Mesothelial cell of epicardium (in vitro differentiated cells): ENCODE results near the gene JUND. TPM values are rescaled to one million over a fixed set of nuclear protein-coding genes. Genes with fewer than 3 reads are reported as not detected.
A peak's percentile ranks its signal among the peaks of the same experiment; 100 is the strongest.

Experiments used
- DNase-seq, 2 experiments: peaks; one replicate each; pipeline ENCODE4 v3.0.0; 2021; ENCODE audit warnings: low spot score in 2 of 2; ENCODE audit not compliant: unreplicated experiment in 2 of 2
- H3K27ac Mint-ChIP-seq: 2 replicates; pipeline ENCODE4 v1.8.0; 2021; ENCODE audit warnings: mixed read lengths
- H3K27me3 Mint-ChIP-seq: 2 replicates; pipeline ENCODE4 v1.8.0; 2021; ENCODE audit warnings: low read depth, mixed read lengths
- H3K36me3 Mint-ChIP-seq: 2 replicates; pipeline ENCODE4 v1.8.0; 2021; ENCODE audit warnings: mixed read lengths
- H3K4me1 Mint-ChIP-seq: 2 replicates; pipeline ENCODE4 v1.8.0; 2021; ENCODE audit warnings: mixed read lengths
- H3K4me3 Mint-ChIP-seq: 2 replicates; pipeline ENCODE4 v1.8.0; 2021; ENCODE audit warnings: mild to moderate bottlenecking, moderate library complexity, mixed read lengths
- H3K9me3 Mint-ChIP-seq: 2 replicates; pipeline ENCODE4 v1.8.0; 2021; ENCODE audit warnings: mixed read lengths
- CTCF ChIP-seq: fragments of 200-600 bp; sonication (generic); IDR thresholded peaks from one replicate; pipeline ENCODE4 v1.5.0; 2021; ENCODE audit warnings: antibody characterized with exemption; ENCODE audit not compliant: unreplicated experiment
- microRNA-seq: library from miRNA; unstranded; fragments of <30 nt; microRNA quantifications from one replicate; pipeline ENCODE4 v1.2.0, GENCODE V29; 2021; ENCODE audit warnings: inconsistent platforms, mixed read lengths
- total RNA-seq: library from RNA; stranded (reverse); gene quantifications from 3 replicates; pipeline ENCODE4 v1.2.1, GENCODE V29; 2021

Gene JUND
- total RNA-seq, 1 donor from 2014 or later: 276 TPM

GRCh38 chr19:18231775-18232174 is 49.6 kb downstream of the JUND start:
- Mint-ChIP-seq H3K36me3 (no peaks in the 10 kb centered on the region), H3K4me1 (peaks cover 7% of the 10 kb centered on the region), H3K27me3 (peaks cover 71% of the 10 kb centered on the region), H3K4me3 (no peak overlapping the region), H3K9me3 (peaks cover 6% of the 10 kb centered on the region), H3K27ac (no peak overlapping the region)
- DNase-seq: no peak
- no peak for TF ChIP-seq CTCF

GRCh38 chr19:18230941-18231734 is 50.3 kb downstream of the JUND start:
- no peak for TF ChIP-seq CTCF
- H3K4me1 Mint-ChIP-seq: peaks cover 7% of the 10 kb centered on the region
- H3K4me3 Mint-ChIP-seq: no peak overlapping the region
- no peak overlapping the region for H3K27ac Mint-ChIP-seq
- peaks cover 71% of the 10 kb centered on the region for H3K27me3 Mint-ChIP-seq
- H3K36me3 Mint-ChIP-seq: no peaks in the 10 kb centered on the region
- H3K9me3 Mint-ChIP-seq: peaks cover 6% of the 10 kb centered on the region
- DNase-seq: no peak

- TF ChIP-seq CTCF: no peak
- no peaks in the 10 kb centered on the region for H3K36me3 Mint-ChIP-seq
- no peak overlapping the region for H3K4me3 Mint-ChIP-seq
- no peak overlapping the region for H3K27ac Mint-ChIP-seq
- H3K27me3 Mint-ChIP-seq: peaks cover 72% of the 10 kb centered on the region
- peaks cover 6% of the 10 kb centered on the region for H3K9me3 Mint-ChIP-seq
- DNase-seq: no peak
- H3K4me1 Mint-ChIP-seq: peaks cover 15% of the 10 kb centered on the region
Observed at GRCh38 chr19:18229915-18230314, 51.5 kb downstream of the JUND start.

Small RNAs within 50 kb of the gene (microRNA-seq; reads per million reads assigned to microRNA genes)
- 11.1 reads per million, percentile 34 among the genes with 10 or more reads in this experiment for gene MIR3188

Other genes with a start within 250 kb of the JUND start
- gene IL12RB1, start 194.7 kb downstream of the JUND start, total RNA-seq: not detected in 3 replicates
- gene MAST3, start 183.8 kb downstream of the JUND start, total RNA-seq: 15.0 to 17.0 TPM (median 16.0 TPM) in 3 replicates
- 90.4 to 95.5 TPM (median 94.7 TPM) in 3 replicates for gene PIK3R2, start 128.5 kb downstream of the JUND start, total RNA-seq
- gene IFI30, start 107.8 kb downstream of the JUND start, total RNA-seq: 0.32 to 2.0 TPM (median 0.36 TPM) in 3 replicates
- gene MPV17L2, start 88.4 kb downstream of the JUND start, total RNA-seq: 7.7 to 9.5 TPM (median 8.2 TPM) in 3 replicates
- gene RAB3A, start 77.6 kb downstream of the JUND start, total RNA-seq: 5.9 to 6.7 TPM (median 6.4 TPM) in 3 replicates
- gene PDE4C, start 55.2 kb downstream of the JUND start, total RNA-seq: 0.70 to 1.4 TPM (median 0.93 TPM) in 3 replicates
- gene IQCN, start 7.2 kb downstream of the JUND start, total RNA-seq: 14.8 to 17.1 TPM (median 16.8 TPM) in 3 replicates
- gene LSM4, start 41.5 kb upstream of the JUND start, total RNA-seq: 112 to 119 TPM (median 114 TPM) in 3 replicates
- 22.6 to 24.3 TPM (median 23.2 TPM) in 3 replicates for gene PGPEP1, start 59.0 kb upstream of the JUND start, total RNA-seq
- gene GDF15, start 104.5 kb upstream of the JUND start, total RNA-seq: 3.2 to 4.7 TPM (median 3.9 TPM) in 3 replicates
- gene LRRC25, start 116.0 kb upstream of the JUND start, total RNA-seq: 0.18 to 0.29 TPM in 2 of 3 replicates, not detected in the other
- gene SSBP4, start 137.8 kb upstream of the JUND start, total RNA-seq: 120 to 123 TPM (median 121 TPM) in 3 replicates
- 795 to 833 TPM (median 826 TPM) in 3 replicates for gene ISYNA1, start 156.5 kb upstream of the JUND start, total RNA-seq
- 16.4 to 19.2 TPM (median 18.7 TPM) in 3 replicates for gene ELL, start 240.4 kb upstream of the JUND start, total RNA-seq